Activated naive CD4-positive, alpha-beta T cell treated with anti-CD3 and anti-CD28 coated beads, Interleukin-2, amount 10 ng/mL, durations not matched to agents 7 days and 5 days (primary cell): ENCODE results near the gene SLC35F3.

Source experiments
- CTCF ChIA-PET: fragments of 350-600 bp; sonication (Branson Sonifier 250); formaldehyde crosslinking; loops from one replicate; lab custom pipeline; 2021; ENCODE audit warnings: antibody characterized with exemption; lab: Charles Lee
- DNase-seq: peaks from one replicate; pipeline ENCODE4 v3.0.0-alpha.2; 2020
- H3K27ac Mint-ChIP-seq: one replicate; pipeline ENCODE4 v1.8.0; 2021; ENCODE audit warnings: mild to moderate bottlenecking, moderate library complexity, mixed read lengths
- H3K27me3 Mint-ChIP-seq: one replicate; pipeline ENCODE4 v1.8.0; 2021; ENCODE audit warnings: mild to moderate bottlenecking, mixed read lengths
- H3K36me3 Mint-ChIP-seq: one replicate; pipeline ENCODE4 v1.8.0; 2021; ENCODE audit warnings: mixed read lengths
- H3K4me1 Mint-ChIP-seq: one replicate; pipeline ENCODE4 v1.8.0; 2021; ENCODE audit warnings: mixed read lengths
- H3K4me3 Mint-ChIP-seq: one replicate; pipeline ENCODE4 v1.8.0; 2021; ENCODE audit warnings: mild to moderate bottlenecking, moderate library complexity, mixed read lengths
- H3K9me3 Mint-ChIP-seq: one replicate; pipeline ENCODE4 v1.8.0; 2021; ENCODE audit warnings: mixed read lengths

The SLC35F3 gene

GRCh38 chr1:234373064-234373958 is 468.8 kb downstream of the SLC35F3 start, which contains the start of gene COA6:
TSS of gene COA6 (plus strand) at chr1:234373456. CDS start at chr1:234373467, 11 bp downstream.
- CTCF ChIA-PET = interaction anchor here (0.7 to 3.2 kb wide), 8 partner anchors 13 to 114 kb away, joined by 3 to 16 read pairs (median 3); no protein-coding TSS in a partner anchor
- H3K4me3 Mint-ChIP-seq = peak within 1 kb of the TSS; percentile 88
- peak; percentile 91 for DNase-seq
- H3K4me1 Mint-ChIP-seq = peaks cover 52% of the 10 kb centered on the region
- H3K27me3 Mint-ChIP-seq = no peaks in the 10 kb centered on the region
- peaks cover 38% of the 10 kb centered on the region for H3K36me3 Mint-ChIP-seq
- H3K27ac Mint-ChIP-seq = peak within 1 kb of the TSS; percentile 100
- no peaks in the 10 kb centered on the region for H3K9me3 Mint-ChIP-seq

- Mint-ChIP-seq H3K9me3 (no peaks in the 10 kb centered on the region), H3K4me3 (peak overlapping the region; percentile 88), H3K27me3 (no peaks in the 10 kb centered on the region), H3K4me1 (peaks cover 47% of the 10 kb centered on the region), H3K27ac (peak overlapping the region; percentile 100), H3K36me3 (peaks cover 42% of the 10 kb centered on the region)
- no peak for DNase-seq
- CTCF ChIA-PET = interaction anchor here (0.8 to 3.2 kb wide), 7 partner anchors 12 to 113 kb away, joined by 3 to 16 read pairs (median 3); no protein-coding TSS in a partner anchor
These were observed 469.4 kb downstream of the SLC35F3 start for GRCh38 chr1:234373959-234374254.
